Transverse colon (tissue), 4 donors: Measurements from ENCODE around the gene LRRC61. TPM values are rescaled to one million over a fixed set of nuclear protein-coding genes. Genes with fewer than 3 reads are reported as not detected.

ENCODE experiments used
- DNase-seq: peaks from one replicate; pipeline ENCODE4 v3.0.0-alpha.2; 2019
- H3K27ac ChIP-seq, 4 donors: fragments of 200-600 bp; sonication (generic); 2 replicates each; pipeline ENCODE4 v1.5.1; 2016 to 2018; ENCODE audit warnings: inconsistent platforms in 4 of 4
- H3K27me3 ChIP-seq: fragments of 200-600 bp; sonication (generic); 2 replicates; pipeline ENCODE4 v1.5.1; 2017; ENCODE audit warnings: inconsistent platforms
- H3K36me3 ChIP-seq, 4 donors: fragments of 200-600 bp; sonication (generic); 2 replicates each; pipeline ENCODE4 v1.5.1; 2017 to 2019; ENCODE audit warnings: inconsistent platforms in 4 of 4
- H3K4me1 ChIP-seq, 4 donors: fragments of 200-600 bp; sonication (generic); 2 replicates each; pipeline ENCODE4 v1.5.1; 2017 to 2020; ENCODE audit warnings: inconsistent platforms in 4 of 4
- H3K4me3 ChIP-seq, 4 donors: fragments of 200-600 bp; sonication (generic); 1 replicate in 1 of 4; 2 replicates in 3 of 4; pipeline versions ENCODE4 v1.5.1 to v1.6.1; 2017 to 2019; ENCODE audit warnings: inconsistent platforms in 4 of 4
- H3K9me3 ChIP-seq, 2 donors: fragments of 200-600 bp; sonication (generic); 2 replicates each; pipeline ENCODE4 v1.5.1; 2017 to 2019; ENCODE audit warnings: inconsistent platforms in 2 of 2
- CTCF ChIP-seq, 5 experiments: fragments of 200-600 bp in 3 of 5; fragments of 450-650 bp in 2 of 5; sonication (generic) in 3 of 5; IDR thresholded peaks; 1 replicate in 2 of 5; 2 replicates in 3 of 5; pipeline ENCODE4 v1.5.1; 2016 to 2017; ENCODE audit warnings: antibody characterized with exemption in 5 of 5, inconsistent platforms in 3 of 5, mild to moderate bottlenecking in 2 of 5, moderate library complexity in 1 of 5
- EP300 ChIP-seq: sonication (generic); formaldehyde crosslinking; IDR thresholded peaks from one replicate; pipeline ENCODE4 v1.6.1; 2017; ENCODE audit warnings: antibody characterized with exemption, low read depth
- POLR2A ChIP-seq: fragments of 450-650 bp; IDR thresholded peaks from one replicate; pipeline ENCODE4 v1.6.1; 2016; ENCODE audit warnings: antibody characterized with exemption, mild to moderate bottlenecking, moderate library complexity
- POLR2AphosphoS5 ChIP-seq, 3 donors: sonication (generic); formaldehyde crosslinking; IDR thresholded peaks; one replicate each; pipeline ENCODE4 v1.6.1; 2016; ENCODE audit warnings: antibody characterized with exemption in 3 of 3
- WGBS, 2 donors: methylation state at CpG; one replicate each; pipeline ENCODE4 v1.1.5; 2018; ENCODE audit warnings: low coverage in 1 of 2; 5-methylcytosine and 5-hydroxymethylcytosine counted together
- in situ Hi-C, 4 donors: fragments of 200-750 bp; cut with MboI; loops; one replicate each; pipeline versions ENCODE4 v1.15.0 to v1.15.1; 2017; ENCODE audit warnings: low sequenced_read_pairs in 3 of 4, low pct_ligation_motif_present in 1 of 4, low pct_unique_long_range_greater_than_20kb in 1 of 4
- intact Hi-C: fragments of 100-400 bp; cut with DNase I; formaldehyde crosslinking; loops from one replicate; pipeline ENCODE4 v1.15.1; 2023; ENCODE audit warnings: low total_unique reads
- total RNA-seq, 4 donors: library from RNA; depleted of rRNA; stranded (reverse); fragments of >200 nt; gene quantifications; one replicate each; pipeline ENCODE4 v1.1.0, GENCODE V29; 2016

Gene LRRC61
- total RNA-seq, 4 donors from 2014 or later: 1.4 to 55.4 (median 17.2) TPM

- no peak for TF ChIP-seq CTCF (IDR thresholded peaks at IDR 0.05)
- no peak for TF ChIP-seq POLR2A
- TF ChIP-seq EP300: no peak
- no peak for TF ChIP-seq POLR2AphosphoS5 (IDR thresholded peaks at IDR 0.05)
- H3K36me3 ChIP-seq: no peaks in the 10 kb centered on the region
- intact Hi-C loops: no loop called here
- no peak for DNase-seq
- in situ Hi-C loops: no loop called here
- 47% methylated on average over 18 of the region's 30 CpGs; no CpG with 5 or more reads in 1 of the 2 donors for WGBS, 2 donors
- no peaks in the 10 kb centered on the region for H3K9me3 ChIP-seq
- H3K27ac ChIP-seq: peak overlapping the region; percentile 93 to 99 (median 97)
- H3K4me1 ChIP-seq: peaks cover 24 to 86% (median 67%) of the 10 kb centered on the region in 4 donors
- H3K27me3 ChIP-seq: no peaks in the 10 kb centered on the region
- H3K4me3 ChIP-seq: peak overlapping the region in 3 of 4 donors; percentile 16 to 90 (median 70)
Measured at GRCh38 chr7:150371996-150372270, 48.8 kb downstream of the LRRC61 start.

GRCh38 chr7:150372271-150373048 is 49.3 kb downstream of the LRRC61 start:
- Histone ChIP-seq H3K27ac (peak overlapping the region; percentile 93 to 99 (median 97)), H3K9me3 (no peaks in the 10 kb centered on the region), H3K4me1 (peaks cover 29 to 86% (median 72%) of the 10 kb centered on the region in 4 donors), H3K4me3 (peak overlapping the region in 3 of 4 donors; percentile 16 to 90 (median 70)), H3K36me3 (no peaks in the 10 kb centered on the region), H3K27me3 (no peaks in the 10 kb centered on the region)
- in situ Hi-C loops (no loop called here), intact Hi-C loops (no loop called here)
- TF ChIP-seq CTCF (IDR thresholded peaks at IDR 0.05) (peak in 3 of 5 experiments; percentile 10 to 32 (median 13)), EP300 (no peak), POLR2A (peak; percentile 51), POLR2AphosphoS5 (IDR thresholded peaks at IDR 0.05) (peak in 2 of 3 donors; percentile 41 to 53)
- peak; percentile 69 for DNase-seq
- 56% methylated on average over 68 of the region's 79 CpGs; no CpG with 5 or more reads in 1 of the 2 donors for WGBS, 2 donors

- WGBS, 2 donors: 40 to 51% methylated on average over 1 to 16 of the region's 21 CpGs
- no peaks in the 10 kb centered on the region for H3K9me3 ChIP-seq
- H3K27me3 ChIP-seq: no peaks in the 10 kb centered on the region
- peak overlapping the region; percentile 93 to 99 (median 97) for H3K27ac ChIP-seq
- intact Hi-C loops (no loop called here), in situ Hi-C loops (no loop called here)
- TF ChIP-seq POLR2AphosphoS5 (IDR thresholded peaks at IDR 0.05) (peak in 1 of 3 donors; percentile 28), EP300 (no peak), POLR2A (peak; percentile 9), CTCF (IDR thresholded peaks at IDR 0.05) (no peak)
- peak; percentile 66 for DNase-seq
- peak overlapping the region in 3 of 4 donors; percentile 8 to 90 (median 70) for H3K4me3 ChIP-seq
- H3K36me3 ChIP-seq: no peaks in the 10 kb centered on the region
- H3K4me1 ChIP-seq: peaks cover 27 to 86% (median 74%) of the 10 kb centered on the region in 4 donors
Measured at GRCh38 chr7:150373049-150373801, 50.1 kb downstream of the LRRC61 start.

GRCh38 chr7:150374026-150374425 is 50.9 kb downstream of the LRRC61 start:
- in situ Hi-C loops: no loop called here
- H3K9me3 ChIP-seq: no peaks in the 10 kb centered on the region
- peak overlapping the region; percentile 93 to 99 (median 97) for H3K27ac ChIP-seq
- no peaks in the 10 kb centered on the region for H3K27me3 ChIP-seq
- TF ChIP-seq POLR2A (no peak), CTCF (IDR thresholded peaks at IDR 0.05) (no peak), POLR2AphosphoS5 (IDR thresholded peaks at IDR 0.05) (no peak), EP300 (no peak)
- DNase-seq: no peak
- intact Hi-C loops: no loop called here
- H3K36me3 ChIP-seq: no peaks in the 10 kb centered on the region
- peak overlapping the region in 3 of 4 donors; percentile 2 to 90 (median 70) for H3K4me3 ChIP-seq
- peaks cover 27 to 90% (median 79%) of the 10 kb centered on the region in 4 donors for H3K4me1 ChIP-seq
- WGBS, 2 donors: 70% methylated on average over 4 of the region's 4 CpGs; no CpG with 5 or more reads in 1 of the 2 donors
